Gastroesophageal sphincter (tissue), 3 donors: ENCODE data around the gene BCAS3.

Experiments used
- CTCF ChIP-seq, 4 experiments: fragments of 200-600 bp in 2 of 4; fragments of 450-650 bp in 2 of 4; sonication (generic) in 1 of 4; IDR thresholded peaks; one replicate each; pipeline ENCODE4 v1.5.1; 2017 to 2019; ENCODE audit warnings: antibody characterized with exemption in 4 of 4, mild to moderate bottlenecking in 2 of 4, moderate library complexity in 2 of 4
- POLR2A ChIP-seq, 2 donors: fragments of 450-650 bp; IDR thresholded peaks; one replicate each; pipeline ENCODE4 v1.6.1; 2017; ENCODE audit warnings: antibody characterized with exemption in 2 of 2, mild to moderate bottlenecking in 2 of 2, moderate library complexity in 1 of 2
- POLR2AphosphoS5 ChIP-seq: sonication (generic); formaldehyde crosslinking; IDR thresholded peaks from one replicate; pipeline ENCODE4 v1.6.1; 2017; ENCODE audit warnings: antibody characterized with exemption

- no peak for TF ChIP-seq POLR2A (IDR thresholded peaks at IDR 0.05)
- TF ChIP-seq CTCF (IDR thresholded peaks at IDR 0.05): no peak
- no peak for TF ChIP-seq POLR2AphosphoS5
These were observed 333.6 kb downstream of the BCAS3 start for GRCh38 chr17:61011251-61011650.
